AG04450 (cell line): ENCODE data around the gene BCKDHA. TPM values are rescaled to one million over a fixed set of nuclear protein-coding genes. Genes with fewer than 3 reads are reported as not detected.

ENCODE experiments used
- CTCF ChIA-PET: fragments of 300-600, 350-600 bp; formaldehyde crosslinking; extraction: SDS; loops from one replicate; lab custom pipeline; 2022; ENCODE audit warnings: antibody characterized with exemption, inconsistent platforms; lab: Charles Lee
- POLR2A ChIA-PET: fragments of 350-600 bp; formaldehyde crosslinking; extraction: SDS; loops from one replicate; lab custom pipeline; 2021; ENCODE audit warnings: antibody characterized with exemption, inconsistent platforms; lab: Yijun Ruan, JAX
- DNase-seq: peaks from one replicate; pipeline ENCODE4 v3.0.0-alpha.2; 2011; ENCODE audit warnings: low read depth, low spot score
- H3K27ac ChIP-seq: one replicate; pipeline ENCODE4 v1.5.1; 2012; ENCODE audit warnings: low read depth, low read length, control low read depth
- H3K27me3 ChIP-seq: one replicate; pipeline ENCODE4 v1.6.0; 2012; ENCODE audit warnings: low read length; ENCODE audit not compliant: control insufficient read depth, insufficient read depth
- H3K4me3 ChIP-seq: 2 replicates; pipeline ENCODE4 v1.5.1; 2011; ENCODE audit warnings: mild to moderate bottlenecking, low read depth, low read length, control low read depth
- H3K9me3 ChIP-seq: 2 replicates; pipeline ENCODE4 v1.5.1; 2012; ENCODE audit warnings: low read length; ENCODE audit not compliant: control insufficient read depth, insufficient read depth
- polyA plus RNA-seq: library from polyadenylated mRNA; depleted of rRNA; stranded (reverse); fragments of >200 nt; gene quantifications from 2 replicates; pipeline ENCODE4 v1.2.3, GENCODE V29; 2011
- TF ChIP-seq, protein P1 (sequence below): IDR thresholded peaks from 2 replicates; pipeline ENCODE4 v1.5.1; 2011; ENCODE audit warnings: low read depth, low read length, control low read depth, inconsistent platforms

Gene BCKDHA
- polyA plus RNA-seq, 1 experiment: 15.3 TPM

DNA sequence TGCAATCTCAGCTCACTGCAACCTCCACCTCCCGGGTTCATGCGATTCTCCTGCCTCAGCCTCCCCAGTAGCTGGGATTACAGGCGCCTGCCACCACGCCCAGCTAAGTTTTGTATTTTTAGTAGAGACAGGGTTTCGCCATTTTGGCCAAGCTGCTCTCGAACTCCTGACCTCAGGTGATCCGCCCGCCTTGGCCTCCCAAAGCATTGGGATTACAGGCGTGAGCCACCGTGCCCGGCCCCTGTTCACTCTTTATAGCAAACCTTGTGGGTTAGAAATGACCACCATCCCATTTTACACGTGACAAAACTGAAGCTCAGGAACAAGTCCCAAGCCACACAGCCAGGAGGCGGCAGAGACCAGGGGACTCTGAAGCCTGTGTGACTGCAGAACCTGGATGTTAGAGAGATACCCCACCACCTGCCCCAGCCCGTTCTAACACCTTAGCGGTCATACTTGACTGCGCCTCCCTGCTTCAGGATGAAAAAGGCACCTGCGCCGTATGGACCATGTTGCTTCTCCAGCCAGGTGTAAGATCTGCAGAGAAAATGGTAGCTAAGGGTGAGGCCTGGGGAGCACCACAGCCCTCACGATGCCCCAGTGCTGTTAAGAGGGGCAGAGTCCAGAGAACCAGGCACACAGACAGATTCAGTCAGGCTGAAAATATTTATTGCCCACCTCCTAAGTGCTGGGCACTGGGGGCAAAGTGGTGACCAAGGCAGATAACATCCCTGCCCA lies 38.5 kb downstream of the BCKDHA start:
- ChIA-PET CTCF (interaction anchor here (0.7 to 1.2 kb wide), 3 partner anchors 13 to 127 kb away, joined by 3 read pairs; no protein-coding TSS in a partner anchor), POLR2A (no interaction called here)
- H3K27me3 ChIP-seq: no peaks in the 10 kb centered on the region
- no peak overlapping the region for H3K27ac ChIP-seq
- no peak overlapping the region for H3K4me3 ChIP-seq
- no peaks in the 10 kb centered on the region; the same call in 1 of the 2 replicates for H3K9me3 ChIP-seq
- DNase-seq: no peak
- TF ChIP-seq, protein P1, sequence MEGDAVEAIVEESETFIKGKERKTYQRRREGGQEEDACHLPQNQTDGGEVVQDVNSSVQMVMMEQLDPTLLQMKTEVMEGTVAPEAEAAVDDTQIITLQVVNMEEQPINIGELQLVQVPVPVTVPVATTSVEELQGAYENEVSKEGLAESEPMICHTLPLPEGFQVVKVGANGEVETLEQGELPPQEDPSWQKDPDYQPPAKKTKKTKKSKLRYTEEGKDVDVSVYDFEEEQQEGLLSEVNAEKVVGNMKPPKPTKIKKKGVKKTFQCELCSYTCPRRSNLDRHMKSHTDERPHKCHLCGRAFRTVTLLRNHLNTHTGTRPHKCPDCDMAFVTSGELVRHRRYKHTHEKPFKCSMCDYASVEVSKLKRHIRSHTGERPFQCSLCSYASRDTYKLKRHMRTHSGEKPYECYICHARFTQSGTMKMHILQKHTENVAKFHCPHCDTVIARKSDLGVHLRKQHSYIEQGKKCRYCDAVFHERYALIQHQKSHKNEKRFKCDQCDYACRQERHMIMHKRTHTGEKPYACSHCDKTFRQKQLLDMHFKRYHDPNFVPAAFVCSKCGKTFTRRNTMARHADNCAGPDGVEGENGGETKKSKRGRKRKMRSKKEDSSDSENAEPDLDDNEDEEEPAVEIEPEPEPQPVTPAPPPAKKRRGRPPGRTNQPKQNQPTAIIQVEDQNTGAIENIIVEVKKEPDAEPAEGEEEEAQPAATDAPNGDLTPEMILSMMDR: no peak

DNA sequence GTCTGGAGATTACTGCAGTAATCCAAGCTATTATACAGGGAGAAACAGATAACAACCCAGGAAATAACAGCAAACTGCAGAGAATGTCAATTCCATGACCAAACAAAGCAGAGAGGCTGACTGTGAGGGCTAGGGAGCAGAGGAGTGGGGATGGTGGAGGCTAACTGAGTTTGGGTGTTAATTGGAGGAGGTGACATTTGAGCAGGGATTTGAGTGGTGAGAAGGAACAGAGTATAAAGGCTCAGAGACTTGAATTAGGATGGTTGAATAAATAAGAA lies 39.0 kb downstream of the BCKDHA start:
- POLR2A ChIA-PET: no interaction called here
- Histone ChIP-seq H3K4me3 (no peak overlapping the region), H3K27ac (no peak overlapping the region), H3K9me3 (no peaks in the 10 kb centered on the region; the same call in 1 of the 2 replicates), H3K27me3 (no peaks in the 10 kb centered on the region)
- TF ChIP-seq, protein P1: no peak
- no peak for DNase-seq
- CTCF ChIA-PET: interaction anchor here (0.7 to 1.2 kb wide), 3 partner anchors 12 to 128 kb away, joined by 3 read pairs; no protein-coding TSS in a partner anchor

DNA sequence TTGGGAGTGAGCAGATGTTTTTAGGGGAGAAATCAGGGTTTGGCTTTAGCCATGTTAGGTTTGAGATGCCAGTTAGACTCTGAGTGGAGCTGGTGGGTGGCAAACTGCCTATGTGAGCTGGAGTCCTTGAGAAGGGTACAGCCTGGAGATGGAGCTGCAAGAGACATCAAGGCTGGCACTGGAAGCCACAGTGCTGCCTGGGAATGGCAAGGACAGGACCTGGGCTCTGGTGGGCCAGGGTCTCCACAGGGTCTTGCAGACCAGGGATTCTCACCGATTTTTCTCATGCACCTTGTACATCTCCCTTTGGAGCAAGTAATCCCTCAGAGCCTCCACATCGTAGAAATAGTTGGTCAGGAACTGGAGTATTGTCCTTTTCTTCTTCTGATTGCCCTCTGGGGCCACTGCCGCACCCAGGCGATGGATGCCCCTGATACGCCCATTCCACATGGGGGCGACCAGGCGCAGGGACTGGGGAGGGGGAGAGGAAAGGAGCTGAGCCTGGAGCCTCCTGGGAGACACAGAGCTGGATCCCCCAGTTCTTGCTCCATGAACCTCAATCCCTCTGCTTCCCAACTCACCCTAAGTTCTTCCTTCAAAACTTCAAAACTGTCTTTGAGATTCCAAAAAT lies 40.4 kb downstream of the BCKDHA start:
- DNase-seq: no peak
- TF ChIP-seq, protein P1: no peak
- H3K27me3 ChIP-seq: no peaks in the 10 kb centered on the region
- POLR2A ChIA-PET: interaction anchor here (0.9 kb wide), 1 partner anchor 11 kb away, joined by 3 read pairs; the partner anchor contains the start of gene B3GNT8
- H3K27ac ChIP-seq: no peak overlapping the region
- H3K4me3 ChIP-seq: no peak overlapping the region
- CTCF ChIA-PET: interaction anchor here (1.0 to 2.8 kb wide), 2 partner anchors 11 kb away, joined by 3 to 37 read pairs; no protein-coding TSS in a partner anchor
- H3K9me3 ChIP-seq: no peaks in the 10 kb centered on the region; the same call in 1 of the 2 replicates

DNA sequence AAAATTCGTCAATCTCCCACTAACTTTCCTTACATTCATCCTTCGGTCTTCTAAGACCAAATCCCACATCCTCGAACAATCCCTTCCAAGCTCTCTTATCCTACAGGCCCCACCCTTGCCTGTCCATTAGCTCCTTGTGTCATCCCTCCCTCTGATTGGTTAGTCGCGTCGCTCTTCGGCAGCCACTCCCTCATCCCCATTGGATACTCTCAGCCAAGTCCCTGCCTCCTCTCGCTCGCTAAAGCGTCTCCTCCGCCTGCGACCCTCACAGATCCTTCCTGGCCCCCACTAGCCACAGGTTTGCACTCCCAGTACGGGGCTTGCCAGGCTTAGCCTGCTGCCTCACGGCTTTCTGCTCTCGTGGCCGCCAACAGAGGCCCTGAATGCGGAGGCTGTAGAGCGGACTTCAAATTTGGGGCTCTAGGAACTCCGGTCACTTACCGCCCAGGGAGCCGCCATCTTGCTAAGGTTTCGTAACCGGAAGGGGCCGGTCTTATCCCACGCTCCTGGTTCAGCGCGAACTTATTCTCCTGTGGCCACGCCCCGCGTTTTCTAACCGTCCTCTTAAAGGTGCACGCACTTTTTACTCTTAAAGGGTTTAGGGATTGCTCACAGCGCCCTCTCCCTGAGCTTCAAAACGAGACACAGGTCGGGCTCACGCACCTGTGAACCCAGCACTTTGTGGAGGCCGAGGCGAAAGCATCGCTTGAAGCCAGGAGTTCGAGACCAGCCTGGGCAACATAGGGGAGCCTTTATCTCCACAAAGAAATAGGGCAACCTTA lies 42.0 kb downstream of the BCKDHA start, which contains the start of gene DMAC2:
Gene DMAC2, minus strand, starts transcription at position 472 of the 782 bp plus-strand sequence. Its CDS starts 13 bp downstream, at position 459.
- TF ChIP-seq, protein P1: peak; percentile 51
- CTCF ChIA-PET: interaction anchor here (0.5 to 2.8 kb wide), 11 partner anchors 10 to 284 kb away, joined by 3 to 37 read pairs (median 4); no protein-coding TSS in a partner anchor
- Histone ChIP-seq H3K27ac (peak within 1 kb of the TSS; percentile 92), H3K4me3 (peak within 1 kb of the TSS; percentile 99), H3K9me3 (no peaks in the 10 kb centered on the region; the same call in 1 of the 2 replicates), H3K27me3 (peaks cover 4% of the 10 kb centered on the region)
- DNase-seq: peak; percentile 90
- POLR2A ChIA-PET: interaction anchor here (0.5 to 1.0 kb wide), 8 partner anchors 9 to 1095 kb away, joined by 3 to 8 read pairs (median 4); partner anchors contain the start of genes B3GNT8, B9D2 and RPS19
